Mesodermal cell (in vitro differentiated cells): Measurements from ENCODE around the gene PTTG1.

Source experiments
- H3K27ac ChIP-seq: 2 replicates; pipeline ENCODE4 v1.7.0; 2013; ENCODE audit warnings: mild to moderate bottlenecking, low read depth, low read length, moderate library complexity; ENCODE audit not compliant: severe bottlenecking
- H3K36me3 ChIP-seq: 2 replicates; pipeline ENCODE4 v1.7.1; 2013; ENCODE audit warnings: mild to moderate bottlenecking, low read length, moderate library complexity; ENCODE audit not compliant: control insufficient read depth, insufficient read depth
- H3K4me1 ChIP-seq: one replicate; pipeline ENCODE4 v1.7.1; 2013; ENCODE audit warnings: mild to moderate bottlenecking, low read length; ENCODE audit not compliant: insufficient read depth, control insufficient read depth, poor library complexity, severe bottlenecking
- H3K4me3 ChIP-seq: 2 replicates; pipeline ENCODE4 v1.7.0; 2013; ENCODE audit warnings: low read length, control low read depth, mild to moderate bottlenecking; ENCODE audit not compliant: insufficient read depth, poor library complexity, severe bottlenecking; ENCODE audit errors: extremely low read depth
- H3K9me3 ChIP-seq: 2 replicates; pipeline ENCODE4 v1.7.1; 2013; ENCODE audit warnings: mild to moderate bottlenecking, low read length, moderate library complexity; ENCODE audit not compliant: control insufficient read depth
- WGBS, 2 experiments: methylation state at CpG; one replicate each; pipeline ENCODE4 v1.1.5; 2013; ENCODE audit warnings: missing lambda C conversion rate in 2 of 2; ENCODE audit not compliant: insufficient coverage in 2 of 2; 5-methylcytosine and 5-hydroxymethylcytosine counted together

Gene PTTG1

GRCh38 chr5:160464466-160464797 is 42.8 kb downstream of the PTTG1 start:
- 100% methylated on average over 1 of the region's 4 CpGs; no CpG with 5 or more reads in 1 of the 2 experiments for WGBS, 2 experiments
- no peak overlapping the region for H3K4me3 ChIP-seq
- H3K9me3 ChIP-seq, result no peaks in the 10 kb centered on the region
- H3K27ac ChIP-seq, result no peak overlapping the region
- H3K4me1 ChIP-seq, result peaks cover 9% of the 10 kb centered on the region
- H3K36me3 ChIP-seq, result no peaks in the 10 kb centered on the region

- Histone ChIP-seq H3K4me1 (peaks cover 9% of the 10 kb centered on the region), H3K4me3 (no peak overlapping the region), H3K27ac (no peak overlapping the region), H3K36me3 (no peaks in the 10 kb centered on the region), H3K9me3 (no peaks in the 10 kb centered on the region)
- 86 to 92% methylated on average over 3 to 4 of the region's 5 CpGs for WGBS, 2 experiments
Observed at GRCh38 chr5:160466116-160466515, 44.5 kb downstream of the PTTG1 start.

- no peaks in the 10 kb centered on the region for H3K36me3 ChIP-seq
- H3K4me1 ChIP-seq, result peaks cover 9% of the 10 kb centered on the region
- 88 to 98% methylated on average over 7 to 8 of the region's 9 CpGs for WGBS, 2 experiments
- H3K9me3 ChIP-seq, result no peaks in the 10 kb centered on the region
- peak overlapping the region; percentile 60 for H3K27ac ChIP-seq
- H3K4me3 ChIP-seq, result no peak overlapping the region
Observed at GRCh38 chr5:160466889-160467554, 45.4 kb downstream of the PTTG1 start.

GRCh38 chr5:160467555-160468362 is 46.1 kb downstream of the PTTG1 start:
- H3K27ac ChIP-seq, result peak overlapping the region; percentile 60
- 87 to 88% methylated on average over 19 to 22 of the region's 29 CpGs for WGBS, 2 experiments
- H3K9me3 ChIP-seq, result no peaks in the 10 kb centered on the region
- H3K4me1 ChIP-seq, result peaks cover 9% of the 10 kb centered on the region
- no peaks in the 10 kb centered on the region for H3K36me3 ChIP-seq
- H3K4me3 ChIP-seq, result no peak overlapping the region

GRCh38 chr5:160468363-160468975 is 46.8 kb downstream of the PTTG1 start:
- Histone ChIP-seq H3K4me3 (no peak overlapping the region), H3K36me3 (no peaks in the 10 kb centered on the region), H3K4me1 (peaks cover 9% of the 10 kb centered on the region), H3K27ac (no peak overlapping the region), H3K9me3 (no peaks in the 10 kb centered on the region)
- 81 to 90% methylated on average over 3 of the region's 3 CpGs for WGBS, 2 experiments

DNA sequence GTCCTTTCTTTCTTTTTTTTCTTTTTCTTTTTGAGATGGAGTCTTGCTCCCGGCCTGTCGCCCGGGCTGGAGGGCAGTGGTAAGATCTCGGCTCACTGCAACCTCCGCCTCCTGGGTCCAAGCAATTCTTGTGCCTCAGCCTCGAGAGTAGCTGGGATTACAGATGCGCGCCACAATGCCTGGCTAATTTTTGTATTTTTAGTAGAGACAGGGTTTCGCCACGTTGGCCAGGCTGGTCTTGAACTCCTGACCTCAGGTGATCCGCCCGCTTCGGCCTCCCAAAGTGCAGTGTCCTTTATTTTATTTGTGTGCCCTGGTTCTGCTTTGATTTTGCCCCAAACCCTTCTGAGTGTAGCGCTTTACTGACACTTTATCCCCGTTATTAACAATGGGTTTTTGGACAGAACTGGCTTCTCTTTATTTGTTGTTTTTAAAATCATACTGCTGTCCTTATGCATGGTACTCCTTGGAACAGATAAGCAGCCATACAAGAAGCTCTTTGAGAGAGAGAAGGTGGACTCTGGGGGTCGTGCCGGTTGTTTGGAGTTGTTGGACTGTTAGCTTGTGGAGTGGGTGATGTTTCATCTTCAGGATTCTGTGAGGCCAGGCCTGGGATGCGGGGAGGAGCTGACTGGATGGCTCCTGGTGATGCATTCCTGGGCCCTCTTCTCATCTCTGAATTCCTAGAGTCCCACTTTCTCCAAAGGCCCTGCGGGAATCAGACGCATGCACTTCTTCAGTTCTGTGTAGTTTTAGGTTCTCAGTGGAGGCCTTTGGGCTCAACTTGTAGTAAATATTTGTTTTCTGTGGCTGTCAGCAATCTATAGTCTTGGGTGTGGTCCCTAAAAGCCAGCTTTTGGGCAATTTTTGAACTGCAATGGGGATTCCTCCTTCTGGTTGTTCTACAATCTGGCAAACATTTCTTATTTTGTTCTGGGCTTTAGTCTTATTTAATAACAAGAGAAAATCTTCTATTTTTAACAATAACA is 47.8 kb downstream of the PTTG1 start:
- 93 to 94% methylated on average over 7 to 14 of the region's 20 CpGs for WGBS, 2 experiments
- no peak overlapping the region for H3K4me3 ChIP-seq
- no peaks in the 10 kb centered on the region for H3K36me3 ChIP-seq
- H3K4me1 ChIP-seq, result peaks cover 3% of the 10 kb centered on the region
- no peaks in the 10 kb centered on the region for H3K9me3 ChIP-seq
- H3K27ac ChIP-seq, result no peak overlapping the region

- H3K4me1 ChIP-seq, result peaks cover 3% of the 10 kb centered on the region
- H3K36me3 ChIP-seq, result no peaks in the 10 kb centered on the region
- no peak overlapping the region for H3K27ac ChIP-seq
- H3K9me3 ChIP-seq, result no peaks in the 10 kb centered on the region
- H3K4me3 ChIP-seq, result no peak overlapping the region
- 36 to 40% methylated on average over 2 to 3 of the region's 7 CpGs for WGBS, 2 experiments
Observed at GRCh38 chr5:160470437-160471361, 49.0 kb downstream of the PTTG1 start.

DNA sequence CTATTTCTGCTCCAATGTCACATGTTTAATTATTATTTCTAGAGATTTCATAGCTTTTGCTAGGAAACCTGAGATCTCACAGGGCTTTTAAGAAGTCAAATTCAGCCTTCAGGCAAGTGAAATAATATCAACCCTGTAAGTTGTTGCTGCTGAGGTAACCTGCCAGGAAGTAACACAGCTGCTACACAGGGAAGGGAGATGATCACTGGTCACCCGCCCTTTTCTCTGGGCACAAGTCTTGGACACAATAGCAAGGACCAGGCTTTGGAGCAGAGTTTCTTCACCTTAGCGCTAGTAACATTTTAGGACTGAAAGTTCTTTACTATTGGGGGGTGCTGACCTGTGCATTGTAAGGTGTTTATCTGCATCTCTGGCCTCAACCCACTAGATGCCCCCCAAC is 50.1 kb downstream of the PTTG1 start:
- H3K27ac ChIP-seq, result no peak overlapping the region
- no peak overlapping the region for H3K4me3 ChIP-seq
- peaks cover 3% of the 10 kb centered on the region for H3K4me1 ChIP-seq
- 94 to 100% methylated on average over 1 to 2 of the region's 2 CpGs for WGBS, 2 experiments
- H3K9me3 ChIP-seq, result no peaks in the 10 kb centered on the region
- H3K36me3 ChIP-seq, result no peaks in the 10 kb centered on the region

DNA sequence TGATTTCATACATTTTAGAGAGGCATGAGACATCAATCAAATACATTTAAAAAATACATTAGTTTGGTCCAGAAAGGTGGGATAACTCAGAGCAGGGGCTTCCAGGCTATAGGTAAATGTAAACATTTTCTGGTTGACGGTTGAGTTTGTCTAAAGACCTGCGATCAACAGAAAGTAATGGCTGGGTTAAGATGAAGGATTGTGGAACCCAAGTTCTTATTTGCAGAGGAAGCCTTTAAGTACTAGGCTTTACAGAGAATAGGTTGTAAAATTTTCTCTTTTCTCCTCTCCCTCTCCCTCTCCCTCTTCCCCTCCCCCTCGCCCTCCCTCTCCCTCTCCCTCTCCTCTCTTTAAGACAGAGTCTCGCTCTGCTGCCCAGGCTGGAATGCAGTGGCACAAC is 50.8 kb downstream of the PTTG1 start:
- 80 to 90% methylated on average over 1 to 2 of the region's 4 CpGs for WGBS, 2 experiments
- H3K4me3 ChIP-seq, result no peak overlapping the region
- no peaks in the 10 kb centered on the region for H3K9me3 ChIP-seq

More for the DNA sequence above, 50.8 kb downstream of the PTTG1 start:
- Histone ChIP-seq H3K27ac (no peak overlapping the region), H3K4me1 (peaks cover 8% of the 10 kb centered on the region), H3K36me3 (no peaks in the 10 kb centered on the region)
